Liver (tissue), 2 donors: ENCODE data around the gene HOOK2.

Experiments
- CTCF ChIP-seq: fragments of 150-350 bp; IDR thresholded peaks from 2 replicates; pipeline ENCODE4 v1.5.1; 2017; ENCODE audit warnings: improper control_type of control experiment, low read depth, low read length; ENCODE audit not compliant: missing input control
- TF ChIP-seq, protein P1 (sequence below): IDR thresholded peaks from 2 replicates; pipeline ENCODE4 v1.6.1; 2016; ENCODE audit warnings: antibody characterized with exemption, mild to moderate bottlenecking
- donor health status: healthy.

- no peak for TF ChIP-seq CTCF
- TF ChIP-seq, protein P1, sequence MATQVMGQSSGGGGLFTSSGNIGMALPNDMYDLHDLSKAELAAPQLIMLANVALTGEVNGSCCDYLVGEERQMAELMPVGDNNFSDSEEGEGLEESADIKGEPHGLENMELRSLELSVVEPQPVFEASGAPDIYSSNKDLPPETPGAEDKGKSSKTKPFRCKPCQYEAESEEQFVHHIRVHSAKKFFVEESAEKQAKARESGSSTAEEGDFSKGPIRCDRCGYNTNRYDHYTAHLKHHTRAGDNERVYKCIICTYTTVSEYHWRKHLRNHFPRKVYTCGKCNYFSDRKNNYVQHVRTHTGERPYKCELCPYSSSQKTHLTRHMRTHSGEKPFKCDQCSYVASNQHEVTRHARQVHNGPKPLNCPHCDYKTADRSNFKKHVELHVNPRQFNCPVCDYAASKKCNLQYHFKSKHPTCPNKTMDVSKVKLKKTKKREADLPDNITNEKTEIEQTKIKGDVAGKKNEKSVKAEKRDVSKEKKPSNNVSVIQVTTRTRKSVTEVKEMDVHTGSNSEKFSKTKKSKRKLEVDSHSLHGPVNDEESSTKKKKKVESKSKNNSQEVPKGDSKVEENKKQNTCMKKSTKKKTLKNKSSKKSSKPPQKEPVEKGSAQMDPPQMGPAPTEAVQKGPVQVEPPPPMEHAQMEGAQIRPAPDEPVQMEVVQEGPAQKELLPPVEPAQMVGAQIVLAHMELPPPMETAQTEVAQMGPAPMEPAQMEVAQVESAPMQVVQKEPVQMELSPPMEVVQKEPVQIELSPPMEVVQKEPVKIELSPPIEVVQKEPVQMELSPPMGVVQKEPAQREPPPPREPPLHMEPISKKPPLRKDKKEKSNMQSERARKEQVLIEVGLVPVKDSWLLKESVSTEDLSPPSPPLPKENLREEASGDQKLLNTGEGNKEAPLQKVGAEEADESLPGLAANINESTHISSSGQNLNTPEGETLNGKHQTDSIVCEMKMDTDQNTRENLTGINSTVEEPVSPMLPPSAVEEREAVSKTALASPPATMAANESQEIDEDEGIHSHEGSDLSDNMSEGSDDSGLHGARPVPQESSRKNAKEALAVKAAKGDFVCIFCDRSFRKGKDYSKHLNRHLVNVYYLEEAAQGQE: no peak
Measured at GRCh38 chr19:12800923-12801465, 25.6 kb upstream of the HOOK2 start.
